Esophagus (tissue), 2 donors: Measurements from ENCODE around the gene PAGE5. TPM values are rescaled to one million over a fixed set of nuclear protein-coding genes. Genes with fewer than 3 reads are reported as not detected.

Experiments used
- H3K27ac ChIP-seq, 2 donors: one replicate each; pipeline ENCODE4 v1.5.1; 2013; ENCODE audit warnings: low read depth in 2 of 2, mild to moderate bottlenecking in 2 of 2, inconsistent platforms in 1 of 2, low read length in 1 of 2, moderate library complexity in 1 of 2
- H3K27me3 ChIP-seq, 2 donors: one replicate each; pipeline ENCODE4 v1.6.1; 2013; ENCODE audit warnings: low read length in 2 of 2, control low read depth in 1 of 2, mild to moderate bottlenecking in 1 of 2; ENCODE audit not compliant: insufficient read depth in 2 of 2, control insufficient read depth in 1 of 2
- H3K36me3 ChIP-seq, 2 donors: one replicate each; pipeline ENCODE4 v1.6.1; 2013; ENCODE audit warnings: low read length in 1 of 2; ENCODE audit not compliant: control insufficient read depth in 2 of 2, insufficient read depth in 2 of 2
- H3K4me1 ChIP-seq, 2 donors: one replicate each; pipeline ENCODE4 v1.6.1; 2013; ENCODE audit warnings: low read length in 1 of 2; ENCODE audit not compliant: control insufficient read depth in 2 of 2, insufficient read depth in 2 of 2
- H3K4me3 ChIP-seq, 2 donors: one replicate each; pipeline ENCODE4 v1.5.1; 2013; ENCODE audit warnings: low read length in 2 of 2, mild to moderate bottlenecking in 2 of 2, low read depth in 1 of 2, moderate library complexity in 1 of 2
- H3K9me3 ChIP-seq, 2 donors: one replicate each; pipeline ENCODE4 v1.6.1; 2013; ENCODE audit warnings: mild to moderate bottlenecking in 2 of 2, low read depth in 1 of 2, low read length in 1 of 2, moderate library complexity in 1 of 2; ENCODE audit not compliant: control insufficient read depth in 2 of 2, insufficient read depth in 1 of 2
- WGBS, 2 donors: extraction: QIAGEN DNeasy Blood & Tissue Kit; methylation state at CpG; one replicate each; pipeline ENCODE4 v1.1.7; 2013; 5-methylcytosine and 5-hydroxymethylcytosine counted together
- polyA plus RNA-seq, 2 donors: library from polyadenylated mRNA; stranded (reverse); fragments of 200-250 nt; gene quantifications; one replicate each; pipeline ENCODE4 v1.2.3, GENCODE V29; 2013
- donor health status: healthy with polysubstance abuse.
- donor health status: Bipolar disorder and iron deficiency.

PAGE5 gene
- polyA plus RNA-seq: not detected

GRCh38 chrX:55220119-55220794, at the start of gene PAGE5:
TSS of gene PAGE5 (plus strand) at chrX:55220346. CDS start at chrX:55221383, 1,037 bp downstream.
- no peaks in the 10 kb centered on the region for H3K36me3 ChIP-seq
- no peak within 1 kb of the TSS for H3K4me3 ChIP-seq
- H3K27me3 ChIP-seq: no peaks in the 10 kb centered on the region
- no peak within 1 kb of the TSS for H3K27ac ChIP-seq
- WGBS, 2 donors: 85 to 93% methylated on average over 30 of the region's 30 CpGs
- H3K4me1 ChIP-seq: no peaks in the 10 kb centered on the region
- no peaks in the 10 kb centered on the region for H3K9me3 ChIP-seq

- WGBS, 2 donors: 71 to 83% methylated on average over 2 of the region's 2 CpGs
These were observed 32.9 kb upstream of the PAGE5 start for GRCh38 chrX:55187281-55187680.

DNA sequence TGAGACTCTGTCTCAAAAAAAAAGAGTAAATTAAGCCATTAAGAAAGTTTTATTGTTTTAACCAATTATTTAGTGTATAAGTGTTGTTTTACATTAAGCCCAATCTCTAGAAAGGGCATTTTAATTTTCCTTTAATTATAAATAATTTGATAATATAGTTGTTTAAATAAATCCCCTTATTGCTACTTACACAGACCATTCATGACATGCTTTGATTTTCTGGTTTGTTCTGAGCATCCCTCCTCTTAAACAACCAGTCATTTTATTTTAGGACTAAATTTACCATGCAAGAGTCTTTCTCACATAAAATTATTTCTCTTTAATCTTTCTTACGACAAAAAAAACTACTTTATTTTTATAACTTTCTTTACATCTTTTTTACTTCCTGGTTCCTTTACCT, 23.5 kb upstream of the PAGE5 start:
- Histone ChIP-seq H3K27me3 (no peaks in the 10 kb centered on the region), H3K9me3 (no peaks in the 10 kb centered on the region), H3K36me3 (no peaks in the 10 kb centered on the region), H3K4me1 (no peaks in the 10 kb centered on the region), H3K27ac (no peak overlapping the region), H3K4me3 (no peak overlapping the region)
- WGBS, 2 donors: 45 to 96% methylated on average over 1 of the region's 1 CpG

More at GRCh38 chrX:55187281-55187680, 32.9 kb upstream of the PAGE5 start:
- H3K4me1 ChIP-seq: no peaks in the 10 kb centered on the region
- no peak overlapping the region for H3K27ac ChIP-seq
- no peaks in the 10 kb centered on the region for H3K9me3 ChIP-seq
- H3K27me3 ChIP-seq: no peaks in the 10 kb centered on the region
- H3K4me3 ChIP-seq: no peak overlapping the region
- no peaks in the 10 kb centered on the region for H3K36me3 ChIP-seq

GRCh38 chrX:55201930-55202579, 18.1 kb upstream of the PAGE5 start:
- 26 to 27% methylated on average over 3 of the region's 3 CpGs for WGBS, 2 donors
- H3K4me3 ChIP-seq: no peak overlapping the region
- H3K4me1 ChIP-seq: no peaks in the 10 kb centered on the region
- no peaks in the 10 kb centered on the region for H3K27me3 ChIP-seq
- H3K9me3 ChIP-seq: no peaks in the 10 kb centered on the region
- no peak overlapping the region for H3K27ac ChIP-seq
- H3K36me3 ChIP-seq: no peaks in the 10 kb centered on the region

DNA sequence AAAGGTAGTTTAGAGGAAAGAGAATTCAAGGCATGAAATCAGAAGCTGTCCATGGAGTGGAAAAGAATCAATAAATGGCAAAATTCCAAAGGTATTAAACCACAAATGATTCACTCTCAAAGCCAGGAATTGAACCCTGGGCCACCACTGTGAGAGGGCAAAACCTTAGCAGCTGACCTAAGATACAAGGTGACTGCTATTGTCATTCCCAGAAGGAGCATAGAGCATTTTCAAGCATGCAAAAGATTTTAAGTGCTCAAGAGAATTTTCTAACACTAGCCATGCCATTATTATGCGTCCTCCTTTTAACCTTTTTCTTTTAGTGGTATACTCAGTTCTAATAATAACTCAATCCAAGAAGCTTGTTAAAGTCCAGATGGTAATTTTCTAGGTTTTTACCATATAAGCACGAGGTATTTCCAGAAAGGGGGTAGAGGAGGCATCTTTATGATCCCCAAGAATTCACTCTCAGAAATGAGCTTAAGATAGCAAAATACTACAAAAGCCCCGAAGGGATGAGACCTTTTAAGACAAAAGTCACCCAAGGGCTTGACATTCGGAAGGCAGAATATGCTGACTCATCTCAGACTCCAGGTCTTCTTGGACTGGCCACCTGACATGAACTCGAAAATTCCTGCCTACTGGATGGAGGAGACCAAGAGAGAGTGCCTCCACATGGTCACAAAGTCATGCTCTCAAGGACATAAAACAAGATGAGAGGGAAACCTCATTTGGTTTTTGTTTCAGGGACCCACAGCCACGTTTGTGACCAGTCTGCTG, 13.8 kb upstream of the PAGE5 start:
- H3K36me3 ChIP-seq: no peaks in the 10 kb centered on the region
- peaks cover 0 to 3% of the 10 kb centered on the region in 2 donors for H3K27me3 ChIP-seq
- no peaks in the 10 kb centered on the region for H3K9me3 ChIP-seq
- no peak overlapping the region for H3K4me3 ChIP-seq
- no peak overlapping the region for H3K27ac ChIP-seq
- 47 to 69% methylated on average over 6 of the region's 6 CpGs for WGBS, 2 donors
- no peaks in the 10 kb centered on the region for H3K4me1 ChIP-seq

DNA sequence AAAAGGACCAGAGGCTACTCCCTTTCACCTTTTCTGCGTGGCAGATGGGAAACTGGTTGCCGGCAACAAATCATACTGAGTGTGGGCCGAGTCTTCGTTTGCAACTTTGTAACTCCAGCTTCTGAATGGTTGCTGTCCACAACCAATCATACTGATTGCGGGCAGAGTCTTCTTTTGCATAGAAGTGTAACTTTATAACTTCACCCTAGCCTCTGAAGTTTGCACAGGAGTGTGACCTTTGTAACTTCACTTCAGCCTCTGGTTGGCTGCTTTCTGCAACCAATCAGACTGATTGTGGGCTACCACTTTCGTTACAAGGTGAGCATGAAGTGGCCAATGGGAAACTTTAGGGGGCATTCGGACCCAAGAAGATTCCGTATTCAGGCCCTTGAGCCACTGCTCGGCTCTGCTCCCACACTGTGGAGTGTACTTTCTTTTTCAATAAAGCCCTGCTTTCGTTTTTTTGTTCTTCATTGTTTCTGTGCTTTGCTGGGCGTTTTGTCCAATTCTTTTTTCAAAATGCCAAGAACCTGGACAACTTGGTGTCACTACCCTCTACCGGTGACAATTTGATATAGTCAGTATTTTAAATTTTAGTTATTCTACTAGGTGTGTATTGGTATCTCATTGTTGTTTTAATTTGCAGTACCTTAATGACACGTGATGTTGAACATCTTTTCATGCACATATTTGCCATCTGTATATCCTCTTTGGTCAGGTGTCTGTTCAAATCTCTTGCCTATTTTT, 9.0 kb upstream of the PAGE5 start:
- WGBS, 2 donors: 71 to 83% methylated on average over 13 of the region's 13 CpGs
- H3K27ac ChIP-seq: no peak overlapping the region
- no peak overlapping the region for H3K4me3 ChIP-seq
- H3K9me3 ChIP-seq: no peaks in the 10 kb centered on the region
- no peaks in the 10 kb centered on the region for H3K4me1 ChIP-seq
- no peaks in the 10 kb centered on the region for H3K36me3 ChIP-seq
- peaks cover 0 to 3% of the 10 kb centered on the region in 2 donors for H3K27me3 ChIP-seq

DNA sequence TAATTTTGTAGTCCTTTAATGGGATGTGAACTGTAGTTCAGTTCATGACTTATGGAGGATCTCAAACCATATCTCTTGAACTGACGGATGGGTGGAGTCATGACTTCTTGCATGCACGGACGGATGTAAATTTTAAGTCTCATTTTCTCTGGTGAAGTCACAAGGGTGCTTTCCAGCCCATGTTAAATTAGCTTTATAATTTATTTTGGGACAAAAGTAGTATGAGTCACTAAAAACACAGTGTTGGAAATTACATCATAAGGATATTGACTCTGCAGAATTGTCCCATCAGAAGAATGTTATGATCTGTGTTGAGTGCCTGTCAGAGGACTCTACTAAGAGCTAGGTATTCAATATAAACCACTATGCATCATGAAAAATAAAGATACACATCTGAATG, 6.8 kb upstream of the PAGE5 start:
- Histone ChIP-seq H3K4me1 (no peaks in the 10 kb centered on the region), H3K27me3 (peaks cover 0 to 3% of the 10 kb centered on the region in 2 donors), H3K27ac (no peak overlapping the region), H3K36me3 (no peaks in the 10 kb centered on the region), H3K9me3 (no peaks in the 10 kb centered on the region), H3K4me3 (no peak overlapping the region)
- WGBS, 2 donors: 55 to 58% methylated on average over 3 of the region's 3 CpGs

DNA sequence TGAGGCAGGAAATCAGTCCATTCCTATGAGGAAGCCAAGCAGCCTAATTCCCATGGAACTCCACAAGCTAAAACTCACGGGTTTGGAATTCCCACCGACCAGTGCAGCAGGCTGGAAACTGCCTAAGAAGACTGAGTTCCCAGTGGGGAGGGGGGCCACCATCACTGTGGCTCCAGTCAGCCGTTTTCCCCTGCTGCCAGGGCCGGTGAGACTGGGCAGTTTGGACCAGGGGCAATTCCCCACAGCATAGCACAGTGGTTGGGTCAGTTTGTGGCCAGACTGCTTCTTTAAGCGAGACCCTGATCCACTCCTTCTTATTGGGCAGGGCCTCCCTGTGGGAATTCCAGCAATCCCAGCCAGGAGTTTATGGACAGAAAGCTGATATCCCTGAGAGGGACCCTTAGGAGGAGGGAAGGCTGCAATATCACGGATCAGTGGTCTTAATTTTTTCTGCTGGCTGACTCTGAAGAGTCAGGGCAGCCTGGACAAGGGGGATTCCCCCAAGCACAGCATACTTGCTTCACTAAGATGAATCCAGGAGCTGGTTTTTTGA, 20.7 kb downstream of the PAGE5 start:
- Histone ChIP-seq H3K27me3 (no peaks in the 10 kb centered on the region), H3K4me3 (no peak overlapping the region), H3K36me3 (no peaks in the 10 kb centered on the region), H3K27ac (no peak overlapping the region), H3K4me1 (no peaks in the 10 kb centered on the region), H3K9me3 (no peaks in the 10 kb centered on the region)
- 46 to 73% methylated on average over 6 of the region's 6 CpGs for WGBS, 2 donors

GRCh38 chrX:55253528-55253927, 33.4 kb downstream of the PAGE5 start:
- Histone ChIP-seq H3K9me3 (no peaks in the 10 kb centered on the region), H3K4me1 (no peaks in the 10 kb centered on the region), H3K36me3 (no peaks in the 10 kb centered on the region), H3K27ac (no peak overlapping the region), H3K4me3 (no peak overlapping the region), H3K27me3 (no peaks in the 10 kb centered on the region)
